B cell (primary cell): Measurements from ENCODE around the gene NSUN7. TPM values are rescaled to one million over a fixed set of nuclear protein-coding genes. Genes with fewer than 3 reads are reported as not detected.

ENCODE experiments used
- ATAC-seq: fragments of 200-7000 bp; cut with Tn5 transposase; one replicate; pipeline ENCODE4 v1.10.0; 2021; ENCODE audit warnings: low read depth, mild to moderate bottlenecking, moderate number of reproducible peaks, moderate library complexity
- CTCF ChIA-PET: fragments of 350-600 bp; sonication (Branson Sonifier 250); formaldehyde crosslinking; loops from one replicate; lab custom pipeline; 2021; ENCODE audit warnings: antibody characterized with exemption, inconsistent platforms; lab: Charles Lee
- POLR2A ChIA-PET: fragments of 350-600 bp; sonication (Branson Sonifier 250); formaldehyde crosslinking; loops from one replicate; lab custom pipeline; 2021; ENCODE audit warnings: antibody characterized with exemption; lab: Charles Lee
- DNase-seq: peaks from one replicate; pipeline ENCODE4 v3.0.0; 2013
- H2AFZ ChIP-seq: 2 replicates; pipeline ENCODE4 v1.6.1; 2012; ENCODE audit warnings: mild to moderate bottlenecking, low read depth, low read length; ENCODE audit not compliant: insufficient read depth, poor library complexity, severe bottlenecking
- H3K27ac ChIP-seq, 2 donors: 1 replicate in 1 of 2; 2 replicates in 1 of 2; pipeline ENCODE4 v1.5.1; 2012 to 2013; ENCODE audit warnings: low read length in 2 of 2, mild to moderate bottlenecking in 2 of 2, moderate library complexity in 1 of 2
- H3K27me3 ChIP-seq, 4 experiments: fragments of 200-600 bp in 1 of 4; sonication (generic) in 1 of 4; replicated peaks in 1 of 4; 1 replicate in 2 of 4; 2 replicates in 2 of 4; pipeline versions ENCODE4 v1.6.1 to v1.7.0; 2013 to 2016; ENCODE audit warnings: low read length in 3 of 4, mild to moderate bottlenecking in 2 of 4, mixed read lengths in 1 of 4, moderate library complexity in 1 of 4; ENCODE audit not compliant: insufficient read depth in 4 of 4, control insufficient read depth in 3 of 4; ENCODE audit errors: control extremely low read depth in 1 of 4
- H3K36me3 ChIP-seq, 2 experiments: replicated peaks in 1 of 2; 1 replicate in 1 of 2; 2 replicates in 1 of 2; pipeline versions ENCODE4 v1.6.1 to v1.7.1; 2013; ENCODE audit warnings: low read length in 1 of 2; ENCODE audit not compliant: insufficient read depth in 2 of 2, control insufficient read depth in 1 of 2; ENCODE audit errors: control extremely low read depth in 1 of 2, extremely low read depth in 1 of 2
- H3K4me1 ChIP-seq, 2 donors: fragments of 200-600 bp in 1 of 2; sonication (generic) in 1 of 2; 1 replicate in 1 of 2; 2 replicates in 1 of 2; pipeline versions ENCODE4 v1.5.1 to v1.6.1; 2013 to 2017; ENCODE audit warnings: low read length in 2 of 2; ENCODE audit not compliant: control insufficient read depth in 2 of 2, insufficient read depth in 2 of 2
- H3K4me2 ChIP-seq: replicated peaks from 2 replicates; pipeline ENCODE3; 2012; ENCODE audit warnings: mild to moderate bottlenecking, low read depth, low read length; ENCODE audit not compliant: poor library complexity, severe bottlenecking
- H3K4me3 ChIP-seq, 5 experiments: fragments of 200-600 bp in 1 of 5; sonication (generic) in 1 of 5; 1 replicate in 3 of 5; 2 replicates in 2 of 5; pipeline versions ENCODE4 v1.5.1 to v1.7.0; 2011 to 2016; ENCODE audit warnings: low read length in 4 of 5, mild to moderate bottlenecking in 4 of 5, low read depth in 2 of 5, control low read depth in 1 of 5, moderate library complexity in 1 of 5; ENCODE audit not compliant: insufficient read depth in 1 of 5; ENCODE audit errors: control extremely low read depth in 1 of 5, extremely low read depth in 1 of 5
- H3K79me2 ChIP-seq: fragments of 200-600 bp; sonication (generic); one replicate; pipeline ENCODE4 v1.6.0; 2016; ENCODE audit warnings: low read length; ENCODE audit not compliant: control insufficient read depth, insufficient read depth
- H3K9ac ChIP-seq: fragments of 200-600 bp; sonication (generic); 2 replicates; pipeline ENCODE4 v1.6.1; 2017; ENCODE audit warnings: mild to moderate bottlenecking, low read length, moderate library complexity
- H3K9me3 ChIP-seq, 3 donors: one replicate each; pipeline versions ENCODE4 v1.6.1 to v1.7.1; 2013; ENCODE audit warnings: low read length in 2 of 3; ENCODE audit not compliant: control insufficient read depth in 2 of 3, insufficient read depth in 1 of 3; ENCODE audit errors: control extremely low read depth in 1 of 3
- H4K20me1 ChIP-seq: 2 replicates; pipeline ENCODE4 v1.6.0; 2012; ENCODE audit warnings: mild to moderate bottlenecking, low read length; ENCODE audit not compliant: insufficient read depth, control insufficient read depth, poor library complexity, severe bottlenecking
- H3K27ac Mint-ChIP-seq: one replicate; pipeline ENCODE4 v1.8.0; 2021; ENCODE audit warnings: mixed read lengths
- H3K27me3 Mint-ChIP-seq: one replicate; pipeline ENCODE4 v1.8.0; 2021; ENCODE audit warnings: mixed read lengths
- H3K4me1 Mint-ChIP-seq: one replicate; pipeline ENCODE4 v1.8.0; 2021; ENCODE audit warnings: mixed read lengths
- H3K4me3 Mint-ChIP-seq: one replicate; pipeline ENCODE4 v1.8.0; 2021; ENCODE audit warnings: mixed read lengths
- H3K9me3 Mint-ChIP-seq: one replicate; pipeline ENCODE4 v1.8.0; 2022; ENCODE audit warnings: mixed read lengths; ENCODE audit not compliant: insufficient read depth
- CTCF ChIP-seq: fragments of 200-600 bp; IDR thresholded peaks from one replicate; pipeline ENCODE4 v1.8.0; 2022; ENCODE audit warnings: antibody characterized with exemption, mild to moderate bottlenecking
- EZH2 ChIP-seq: IDR thresholded peaks from 2 replicates; pipeline ENCODE4 v1.6.1; 2012; ENCODE audit warnings: borderline replicate concordance, low read depth, mild to moderate bottlenecking, moderate library complexity, low read length; ENCODE audit not compliant: insufficient read depth, poor library complexity, severe bottlenecking
- WGBS: methylation state at CpG from one replicate; pipeline ENCODE4 v1.1.5; 2013; ENCODE audit warnings: missing lambda C conversion rate; ENCODE audit not compliant: insufficient coverage; 5-methylcytosine and 5-hydroxymethylcytosine counted together
- intact Hi-C: fragments of 100-400 bp; cut with micrococcal nuclease; formaldehyde crosslinking; loops from one replicate; pipeline ENCODE4 v1.10.0; 2022
- polyA plus RNA-seq: library from polyadenylated mRNA; depleted of rRNA; stranded (reverse); fragments of >200 nt; gene quantifications from 2 replicates; pipeline ENCODE4 v1.2.3, GENCODE V29; 2012
- total RNA-seq, 2 donors: library from RNA; stranded (reverse); fragments of 120-200 nt in 1 of 2; gene quantifications; 1 replicate in 1 of 2; 2 replicates in 1 of 2; pipeline versions ENCODE4 v1.2.3 to v1.2.4, GENCODE V29; 2013 to 2022

The NSUN7 gene
- total and polyA plus RNA-seq, 2 donors (not counting 1 experiment from before 2014, with no cell fraction given): 0.75 to 29.8 TPM

GRCh38 chr4:40737879-40738278 lies 11.9 kb upstream of the NSUN7 start:
- no peak overlapping the region for H3K4me3 Mint-ChIP-seq
- CTCF ChIA-PET: interaction anchor here (0.7 to 8.6 kb wide), 6 partner anchors 38 to 188 kb away, joined by 3 to 102 read pairs (median 28); no protein-coding TSS in a partner anchor

GRCh38 chr4:40739347-40739746 lies 10.4 kb upstream of the NSUN7 start:
- H2AFZ ChIP-seq: no peak overlapping the region
- Mint-ChIP-seq H3K4me1 (peaks cover 3% of the 10 kb centered on the region), H3K27me3 (peaks cover 3% of the 10 kb centered on the region), H3K9me3 (no peaks in the 10 kb centered on the region), H3K27ac (no peak overlapping the region), H3K4me3 (no peak overlapping the region)
- TF ChIP-seq CTCF (no peak), EZH2 (no peak)
- H3K79me2 ChIP-seq: no peaks in the 10 kb centered on the region
- DNase-seq (no peak), ATAC-seq (no peak)
- H3K9me3 ChIP-seq: no peaks in the 10 kb centered on the region
- no peak overlapping the region for H3K4me2 ChIP-seq
- intact Hi-C loops: no loop called here
- no peaks in the 10 kb centered on the region for H4K20me1 ChIP-seq
- H3K27me3 ChIP-seq: no peaks in the 10 kb centered on the region
- ChIA-PET POLR2A (no interaction called here), CTCF (interaction anchor here (0.6 to 8.6 kb wide), 4 partner anchors 65 to 187 kb away, joined by 4 to 102 read pairs (median 70); no protein-coding TSS in a partner anchor)
- no peak overlapping the region for H3K27ac ChIP-seq
- H3K4me1 ChIP-seq: no peaks in the 10 kb centered on the region
- no peak overlapping the region for H3K9ac ChIP-seq
- H3K4me3 ChIP-seq: no peak overlapping the region
- H3K36me3 ChIP-seq: no peaks in the 10 kb centered on the region

More at GRCh38 chr4:40737879-40738278, 11.9 kb upstream of the NSUN7 start:
- Histone ChIP-seq H3K79me2 (no peaks in the 10 kb centered on the region), H2AFZ (no peak overlapping the region), H3K9me3 (no peaks in the 10 kb centered on the region), H3K9ac (no peak overlapping the region), H4K20me1 (no peaks in the 10 kb centered on the region), H3K36me3 (no peaks in the 10 kb centered on the region), H3K4me1 (no peaks in the 10 kb centered on the region), H3K27me3 (no peaks in the 10 kb centered on the region), H3K4me3 (no peak overlapping the region), H3K27ac (no peak overlapping the region), H3K4me2 (no peak overlapping the region)
- intact Hi-C loops: loop anchor here (1.0 kb wide), 2 partner anchors 105 to 186 kb away; no protein-coding TSS in a partner anchor
- ATAC-seq (no peak), DNase-seq (no peak)
- Mint-ChIP-seq H3K4me1 (no peaks in the 10 kb centered on the region), H3K9me3 (no peaks in the 10 kb centered on the region), H3K27me3 (peaks cover 3% of the 10 kb centered on the region), H3K27ac (no peak overlapping the region)
- POLR2A ChIA-PET: no interaction called here
- TF ChIP-seq CTCF: no peak
- TF ChIP-seq EZH2: no peak
- WGBS: no CpG with 5 or more reads among the region's 2 CpGs
